ENCODE results near the gene ATP10A.

DNA sequence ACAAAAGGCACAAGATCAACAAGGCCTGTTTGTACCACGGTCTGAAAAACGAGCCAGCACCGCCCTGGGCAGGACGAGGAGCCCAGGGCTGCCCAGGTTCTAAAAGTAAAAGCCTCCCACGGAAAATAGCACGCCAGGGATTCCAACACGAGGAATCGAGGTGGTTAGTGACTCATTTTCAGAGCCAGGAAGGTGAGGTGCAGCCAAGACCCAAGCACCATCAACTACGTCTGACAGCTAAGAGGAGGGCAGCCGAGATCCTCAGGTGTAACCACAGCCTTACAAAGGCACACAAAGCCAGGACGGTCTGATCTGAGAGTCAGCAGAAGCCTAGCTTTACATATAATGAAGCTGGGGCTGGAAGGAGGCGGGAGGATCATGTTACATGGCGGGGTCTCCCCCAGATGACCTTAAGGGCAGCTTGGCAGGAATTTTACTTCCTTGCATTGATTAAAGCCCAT, 52.5 kb downstream of the ATP10A start:
- TF ChIP-seq, protein P1, sequence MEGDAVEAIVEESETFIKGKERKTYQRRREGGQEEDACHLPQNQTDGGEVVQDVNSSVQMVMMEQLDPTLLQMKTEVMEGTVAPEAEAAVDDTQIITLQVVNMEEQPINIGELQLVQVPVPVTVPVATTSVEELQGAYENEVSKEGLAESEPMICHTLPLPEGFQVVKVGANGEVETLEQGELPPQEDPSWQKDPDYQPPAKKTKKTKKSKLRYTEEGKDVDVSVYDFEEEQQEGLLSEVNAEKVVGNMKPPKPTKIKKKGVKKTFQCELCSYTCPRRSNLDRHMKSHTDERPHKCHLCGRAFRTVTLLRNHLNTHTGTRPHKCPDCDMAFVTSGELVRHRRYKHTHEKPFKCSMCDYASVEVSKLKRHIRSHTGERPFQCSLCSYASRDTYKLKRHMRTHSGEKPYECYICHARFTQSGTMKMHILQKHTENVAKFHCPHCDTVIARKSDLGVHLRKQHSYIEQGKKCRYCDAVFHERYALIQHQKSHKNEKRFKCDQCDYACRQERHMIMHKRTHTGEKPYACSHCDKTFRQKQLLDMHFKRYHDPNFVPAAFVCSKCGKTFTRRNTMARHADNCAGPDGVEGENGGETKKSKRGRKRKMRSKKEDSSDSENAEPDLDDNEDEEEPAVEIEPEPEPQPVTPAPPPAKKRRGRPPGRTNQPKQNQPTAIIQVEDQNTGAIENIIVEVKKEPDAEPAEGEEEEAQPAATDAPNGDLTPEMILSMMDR (IDR thresholded peaks at IDR 0.05), result no peak
- TF ChIP-seq POLR2A (IDR thresholded peaks at IDR 0.05), result no peak
